HCT116 (cell line): Measurements from ENCODE around the gene LRP1. TPM values are rescaled to one million over a fixed set of nuclear protein-coding genes. Genes with fewer than 3 reads are reported as not detected.
A peak's percentile ranks its signal among the peaks of the same experiment; 100 is the strongest.

ENCODE experiments used
- ATAC-seq: fragments of 200-7000 bp; cut with Tn5 transposase; 2 replicates; pipeline ENCODE4 v1.9.1; 2020; ENCODE audit warnings: mild to moderate bottlenecking, moderate library complexity
- BruUV-seq: library from RNA; stranded (reverse); fragments of 400-500 nt; replicated peaks from 2 replicates; lab custom pipeline; 2021; lab: Mats Ljungman, UMichigan
- CTCF ChIA-PET: fragments of 300-600 bp; sonication (Branson Sonifier 250); formaldehyde crosslinking; loops from one replicate; lab custom pipeline; 2021; ENCODE audit warnings: antibody characterized with exemption; lab: Charles Lee
- POLR2A ChIA-PET: fragments of 300-600, 350-600 bp; sonication (Branson Sonifier 250); formaldehyde crosslinking; loops from one replicate; lab custom pipeline; 2021; ENCODE audit warnings: antibody characterized with exemption; lab: Charles Lee
- RAD21 ChIA-PET, 2 experiments: fragments of 300-600 bp; sonication (Branson Sonifier 250); formaldehyde crosslinking; loops; one replicate each; lab custom pipeline; 2023; ENCODE audit warnings: low total read pairs in 2 of 2; ENCODE audit not compliant: uncharacterized antibody in 2 of 2, unreplicated experiment in 2 of 2, low non-redundant PET in 1 of 2; lab: Charles Lee
- DNase-seq: peaks from one replicate; pipeline ENCODE4 v3.0.0-alpha.2; 2010; ENCODE audit warnings: low read depth, low spot score
- H2AFZ ChIP-seq: fragments of 200-600 bp; shearing (Covaris generic), sonication (generic); 2 replicates; pipeline ENCODE4 v1.6.1; 2017; ENCODE audit warnings: low read depth, mixed run types, mixed read lengths, antibody characterized with exemption, low read length; ENCODE audit not compliant: poor library complexity, severe bottlenecking
- H3K27ac ChIP-seq: 2 replicates; pipeline ENCODE4 v1.5.1; 2012; ENCODE audit warnings: low read depth, low read length
- H3K27me3 ChIP-seq: fragments of 200-600 bp; sonication (generic); 2 replicates; pipeline ENCODE4 v1.6.1; 2016; ENCODE audit warnings: mixed run types, low read length, mixed read lengths; ENCODE audit not compliant: insufficient read depth
- H3K36me3 ChIP-seq, 2 experiments: fragments of 200-500 bp in 1 of 2; fragments of 200-600 bp in 1 of 2; sonication (Bioruptor generic) in 1 of 2; sonication (generic) in 1 of 2; 2 replicates each; pipeline versions ENCODE4 v1.5.1 to v1.6.1; 2014 to 2016; ENCODE audit warnings: low read length in 2 of 2, inconsistent platforms in 1 of 2, mixed read lengths in 1 of 2, mixed run types in 1 of 2; ENCODE audit not compliant: insufficient read depth in 2 of 2, control insufficient read depth in 1 of 2
- H3K4me1 ChIP-seq, 2 experiments: fragments of 200-600 bp in 1 of 2; sonication (generic) in 1 of 2; 2 replicates each; pipeline versions ENCODE4 v1.5.1 to v1.6.1; 2012 to 2017; ENCODE audit warnings: low read length in 2 of 2, inconsistent platforms in 1 of 2, mild to moderate bottlenecking in 1 of 2, mixed read lengths in 1 of 2, mixed run types in 1 of 2, moderate library complexity in 1 of 2; ENCODE audit not compliant: insufficient read depth in 2 of 2, control insufficient read depth in 1 of 2
- H3K4me2 ChIP-seq: fragments of 200-600 bp; sonication (generic); 2 replicates; pipeline ENCODE4 v1.6.1; 2017; ENCODE audit warnings: mixed run types, low read length, mixed read lengths
- H3K4me3 ChIP-seq, 2 experiments: fragments of 200-600 bp in 1 of 2; sonication (generic) in 1 of 2; replicated peaks in 1 of 2; 2 replicates each; pipeline ENCODE4 v1.5.1; 2011 to 2016; ENCODE audit warnings: low read length in 2 of 2, control low read depth in 1 of 2, low read depth in 1 of 2, mild to moderate bottlenecking in 1 of 2, mixed read lengths in 1 of 2, mixed run types in 1 of 2
- H3K79me2 ChIP-seq: fragments of 200-600 bp; sonication (generic); 2 replicates; pipeline ENCODE4 v1.6.1; 2017; ENCODE audit warnings: mild to moderate bottlenecking, mixed run types, low read length, moderate library complexity, mixed read lengths; ENCODE audit not compliant: insufficient read depth
- H3K9ac ChIP-seq: fragments of 200-600 bp; sonication (generic); 2 replicates; pipeline ENCODE4 v1.6.1; 2016; ENCODE audit warnings: low read length, mixed read lengths
- H3K9me2 ChIP-seq: fragments of 200-600 bp; sonication (generic), shearing (Covaris generic); 2 replicates; pipeline ENCODE4 v1.6.1; 2017; ENCODE audit warnings: mixed run types, mild to moderate bottlenecking, moderate library complexity; ENCODE audit not compliant: insufficient read depth
- H3K9me3 ChIP-seq, 2 experiments: fragments of 200-500 bp in 1 of 2; fragments of 200-600 bp in 1 of 2; sonication (Bioruptor generic) in 1 of 2; sonication (generic) in 1 of 2; 2 replicates each; pipeline ENCODE4 v1.6.1; 2014 to 2017; ENCODE audit warnings: low read length in 2 of 2, mixed read lengths in 2 of 2, inconsistent platforms in 1 of 2, low read depth in 1 of 2, mild to moderate bottlenecking in 1 of 2, mixed run types in 1 of 2, moderate library complexity in 1 of 2; ENCODE audit not compliant: control insufficient read depth in 1 of 2, insufficient read depth in 1 of 2
- H4K20me1 ChIP-seq: fragments of 200-600 bp; sonication (generic), shearing (Covaris generic); 2 replicates; pipeline ENCODE4 v1.6.1; 2017; ENCODE audit warnings: mixed run types, mild to moderate bottlenecking, moderate library complexity; ENCODE audit not compliant: insufficient read depth
- CBX3 ChIP-seq: IDR thresholded peaks from 2 replicates; pipeline ENCODE4 v1.6.1; 2012; ENCODE audit warnings: low read depth
- CEBPB ChIP-seq: IDR thresholded peaks from 2 replicates; pipeline ENCODE4 v1.6.1; 2012; ENCODE audit warnings: low read depth
- CTCF ChIP-seq, 3 experiments: fragments of 200-600 bp in 1 of 3; sonication (generic) in 1 of 3; IDR thresholded peaks in 2 of 3; conservative IDR thresholded peaks in 1 of 3; 2 replicates each; pipeline ENCODE4 v1.5.1; 2012 to 2017; ENCODE audit warnings: low read depth in 2 of 3, low read length in 2 of 3, antibody characterized with exemption in 1 of 3, borderline replicate concordance in 1 of 3, control low read depth in 1 of 3, mild to moderate bottlenecking in 1 of 3, mixed read lengths in 1 of 3, mixed run types in 1 of 3, moderate library complexity in 1 of 3; ENCODE audit not compliant: insufficient read depth in 1 of 3
- JUND ChIP-seq: IDR thresholded peaks from 2 replicates; pipeline ENCODE4 v1.6.1; 2012
- POLR2AphosphoS5 ChIP-seq: IDR thresholded peaks from 2 replicates; pipeline ENCODE4 v1.6.1; 2011; ENCODE audit warnings: mild to moderate bottlenecking, low read depth, low read length, moderate library complexity
- ZFX ChIP-seq: fragments of 450-650 bp; IDR thresholded peaks from 2 replicates; pipeline ENCODE4 v1.6.1; 2017
- ZNF274 ChIP-seq: fragments of 200-500 bp; sonication (Bioruptor generic); IDR thresholded peaks from 2 replicates; pipeline ENCODE4 v1.6.1; 2014; ENCODE audit warnings: mild to moderate bottlenecking, low read depth, low read length, inconsistent platforms
- intact Hi-C: fragments of 100-400 bp; cut with micrococcal nuclease; formaldehyde crosslinking; loops from 2 replicates; pipeline ENCODE4 v1.10.0; 2022
- total RNA-seq: library from RNA; stranded (reverse); gene quantifications from one replicate; pipeline ENCODE4 v1.2.1, GENCODE V29; 2021; ENCODE audit not compliant: unreplicated experiment

LRP1 gene
- total RNA-seq, 1 experiment from 2014 or later: 12.0 TPM

GRCh38 chr12:57224278-57224972 lies 96.1 kb downstream of the LRP1 start:
- Histone ChIP-seq H3K36me3 (no peaks in the 10 kb centered on the region), H3K27ac (no peak overlapping the region; the same call in 1 of the 2 replicates), H3K9me2 (no peaks in the 10 kb centered on the region), H3K9ac (no peak overlapping the region), H4K20me1 (no peaks in the 10 kb centered on the region), H3K27me3 (no peaks in the 10 kb centered on the region), H3K79me2 (no peaks in the 10 kb centered on the region), H2AFZ (no peak overlapping the region), H3K9me3 (no peaks in the 10 kb centered on the region), H3K4me3 (no peak overlapping the region), H3K4me1 (peaks cover 0 to 7% of the 10 kb centered on the region in 2 experiments; a peak in 1 of 4 replicates), H3K4me2 (no peak overlapping the region)
- intact Hi-C loops: no loop called here
- TF ChIP-seq CTCF (IDR thresholded peaks at IDR 0.05 in 2 of 3, conservative IDR thresholded peaks at IDR 0.05 in 1 of 3; ENCODE audit: borderline replicate concordance in 1 of 3, insufficient read depth in 1 of 3, low read depth in 2 of 3, low read length in 2 of 3) (no peak), JUND (no peak), CBX3 (no peak)
- CTCF ChIA-PET: interaction anchor here (1.2 kb wide), 1 partner anchor 19 kb away, joined by 3 read pairs; no protein-coding TSS in a partner anchor
- BruUV-seq: no TSS peak
- POLR2A ChIA-PET: no interaction called here
- ATAC-seq (no peak), DNase-seq (no peak)
- RAD21 ChIA-PET: no interaction called here

DNA sequence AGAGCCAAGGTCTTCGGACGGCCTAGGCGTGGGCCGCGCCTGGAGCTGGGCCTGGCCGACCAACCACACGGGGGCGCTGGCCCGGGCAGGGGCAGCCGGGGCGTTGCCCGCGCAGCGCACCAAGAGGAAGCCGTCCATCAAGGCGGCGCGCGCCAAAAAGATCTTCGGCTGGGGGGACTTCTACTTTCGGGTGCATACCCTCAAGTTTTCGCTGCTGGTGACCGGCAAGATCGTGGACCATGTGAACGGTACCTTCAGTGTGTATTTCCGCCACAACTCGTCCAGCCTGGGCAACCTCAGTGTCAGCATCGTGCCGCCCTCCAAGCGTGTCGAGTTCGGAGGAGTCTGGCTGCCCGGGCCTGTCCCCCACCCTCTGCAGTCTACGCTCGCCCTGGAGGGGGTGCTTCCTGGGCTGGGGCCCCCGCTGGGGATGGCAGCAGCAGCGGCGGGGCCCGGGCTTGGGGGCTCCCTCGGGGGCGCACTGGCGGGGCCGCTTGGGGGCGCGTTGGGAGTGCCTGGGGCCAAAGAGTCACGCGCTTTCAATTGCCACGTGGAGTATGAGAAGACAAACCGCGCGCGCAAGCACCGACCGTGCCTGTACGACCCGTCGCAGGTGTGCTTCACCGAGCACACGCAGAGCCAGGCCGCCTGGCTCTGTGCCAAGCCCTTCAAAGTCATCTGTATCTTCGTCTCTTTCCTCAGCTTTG lies 96.8 kb downstream of the LRP1 start:
- no peak overlapping the region for H3K9ac ChIP-seq
- no TSS peak for BruUV-seq
- ChIA-PET RAD21 (no interaction called here), CTCF (interaction anchor here (1.2 kb wide), 1 partner anchor 18 kb away, joined by 3 read pairs; no protein-coding TSS in a partner anchor), POLR2A (no interaction called here)
- H3K36me3 ChIP-seq: no peaks in the 10 kb centered on the region
- no peaks in the 10 kb centered on the region for H3K27me3 ChIP-seq
- H4K20me1 ChIP-seq: no peaks in the 10 kb centered on the region
- peaks cover 6% of the 10 kb centered on the region for H3K79me2 ChIP-seq
- DNase-seq (no peak), ATAC-seq (no peak)
- no peak overlapping the region; the same call in 1 of the 2 replicates for H3K27ac ChIP-seq
- H3K4me2 ChIP-seq: no peak overlapping the region
- H3K4me1 ChIP-seq: peaks cover 0 to 7% of the 10 kb centered on the region in 2 experiments; a peak in 1 of 4 replicates
- H3K4me3 ChIP-seq: no peak overlapping the region
- H2AFZ ChIP-seq: no peak overlapping the region
- H3K9me3 ChIP-seq: no peaks in the 10 kb centered on the region
- no peaks in the 10 kb centered on the region for H3K9me2 ChIP-seq
- intact Hi-C loops: no loop called here
- TF ChIP-seq CEBPB: no peak
- no peak for TF ChIP-seq POLR2AphosphoS5
- TF ChIP-seq ZNF274: no peak
- TF ChIP-seq CTCF (IDR thresholded peaks at IDR 0.05 in 2 of 3, conservative IDR thresholded peaks at IDR 0.05 in 1 of 3; ENCODE audit: borderline replicate concordance in 1 of 3, insufficient read depth in 1 of 3, low read depth in 2 of 3, low read length in 2 of 3): peak in 1 of 3 experiments; percentile 34; a peak in 1 of 6 replicates
- no peak for TF ChIP-seq CBX3
- TF ChIP-seq ZFX: no peak
